ENCODE measurements around the gene ARPC1A.
"Not testable (repeated sequence)": the region's sequence is repeated elsewhere in the genome, so short reads cannot be mapped to it uniquely, and the experiment has no call there.

The ARPC1A gene

GRCh38 chr7:99410635-99411034 lies 84.9 kb downstream of the ARPC1A start:
- Histone ChIP-seq H3K18ac (ENCODE audit: low read length) (no peak overlapping the region), H3K27me3 (ENCODE audit: insufficient read depth, low read length, poor library complexity) (no peaks in the 10 kb centered on the region), H3K4me1 (ENCODE audit: control insufficient read depth, low read depth, low read length) (peaks cover 7% of the 10 kb centered on the region), H4K8ac (ENCODE audit: low read depth, low read length) (no peak overlapping the region), H3K4me3 (ENCODE audit: low read length) (no peak overlapping the region), H2BK5ac (ENCODE audit: low read length) (no peak overlapping the region), H2BK120ac (ENCODE audit: low read depth, low read length) (no peak overlapping the region), H3K23ac (ENCODE audit: low read length) (no peak overlapping the region), H3K9ac (ENCODE audit: low read length) (no peak overlapping the region), H3K36me3 (ENCODE audit: control insufficient read depth, insufficient read depth, low read length) (peaks cover 6% of the 10 kb centered on the region), H3K56ac (ENCODE audit: low read length) (peak overlapping the region; percentile 3), H3K4ac (ENCODE audit: low read depth, low read length) (no peak overlapping the region), H3K79me2 (ENCODE audit: control insufficient read depth, insufficient read depth, low read length) (peaks cover 47% of the 10 kb centered on the region), H2BK15ac (replicated peaks; ENCODE audit: low read depth) (no peak overlapping the region), H2AK5ac (ENCODE audit: low read length) (no peak overlapping the region), H4K5ac (ENCODE audit: low read length) (no peak overlapping the region), H3K4me2 (ENCODE audit: low read length) (no peak overlapping the region), H3K79me1 (ENCODE audit: low read length) (peaks cover 17% of the 10 kb centered on the region), H3K27ac (ENCODE audit: low read depth, low read length) (no peak overlapping the region)
- no peak for DNase-seq
- no CpG with 5 or more reads among the region's 2 CpGs for WGBS (ENCODE audit: extremely low coverage, insufficient coverage, low lambda C conversion rate)

DNA sequence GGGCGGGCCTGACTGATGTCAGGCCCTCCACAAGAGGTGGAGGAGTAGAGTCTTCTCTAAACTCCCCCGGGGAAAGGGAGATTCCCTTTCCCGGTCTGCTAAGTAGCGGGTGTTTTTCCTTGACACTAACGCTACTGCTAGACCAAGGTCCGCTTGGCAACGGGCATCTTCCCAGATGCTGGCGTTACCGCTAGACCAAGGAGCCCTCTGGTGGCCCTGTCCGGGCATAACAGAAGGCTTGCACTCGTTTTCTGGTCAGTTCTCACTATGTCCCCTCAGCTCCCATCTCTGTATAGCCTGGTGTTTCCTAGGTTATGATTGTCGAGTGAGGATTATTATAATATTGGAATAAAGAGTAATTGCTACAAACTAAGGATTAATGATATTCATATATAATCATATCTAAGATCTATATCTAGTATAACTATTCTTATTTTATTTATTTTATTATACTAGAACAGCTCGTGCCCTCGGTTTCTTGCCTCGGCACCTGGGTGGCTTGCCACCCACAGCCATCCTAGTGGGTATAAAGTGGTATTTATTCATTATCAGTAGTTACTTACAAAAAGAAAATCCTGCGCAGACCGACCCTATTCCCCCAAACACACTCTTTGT lies 89.9 kb downstream of the ARPC1A start:
- H3K9ac ChIP-seq (ENCODE audit: low read length); H3K4me2 ChIP-seq (ENCODE audit: low read length); H2BK15ac ChIP-seq (replicated peaks; ENCODE audit: low read depth); H3K79me2 ChIP-seq (ENCODE audit: control insufficient read depth, insufficient read depth, low read length); H2AK5ac ChIP-seq (ENCODE audit: low read length); H2BK5ac ChIP-seq (ENCODE audit: low read length); H3K56ac ChIP-seq (ENCODE audit: low read length); H4K8ac ChIP-seq (ENCODE audit: low read depth, low read length); H4K5ac ChIP-seq (ENCODE audit: low read length); H3K4me1 ChIP-seq (ENCODE audit: control insufficient read depth, low read depth, low read length); H3K79me1 ChIP-seq (ENCODE audit: low read length); H3K23ac ChIP-seq (ENCODE audit: low read length); H3K27me3 ChIP-seq (ENCODE audit: insufficient read depth, low read length, poor library complexity); H3K4me3 ChIP-seq (ENCODE audit: low read length); H2BK120ac ChIP-seq (ENCODE audit: low read depth, low read length); H3K27ac ChIP-seq (ENCODE audit: low read depth, low read length); H3K18ac ChIP-seq (ENCODE audit: low read length); H3K4ac ChIP-seq (ENCODE audit: low read depth, low read length): not testable (repeated sequence)
- no CpG with 5 or more reads among the region's 17 CpGs for WGBS (ENCODE audit: extremely low coverage, insufficient coverage, low lambda C conversion rate)
- peak; percentile 69 for DNase-seq
- peaks cover 21% of the 10 kb centered on the region for H3K36me3 ChIP-seq (ENCODE audit: control insufficient read depth, insufficient read depth, low read length)
